Activated CD8-positive, alpha-beta memory T cell treated with anti-CD3 and anti-CD28 coated beads for 1 hour (primary cell): Measurements from ENCODE around the gene VPS18.

ENCODE experiments used
- DNase-seq, 2 donors: peaks; one replicate each; pipeline ENCODE4 v3.0.0-alpha.2; 2020; ENCODE audit warnings: low read depth in 1 of 2; ENCODE audit errors: extremely low read depth in 1 of 2

The VPS18 gene

GRCh38 chr15:40952301-40952900, 58.2 kb downstream of the VPS18 start:
- no peak for DNase-seq

GRCh38 chr15:40952901-40953712, 58.9 kb downstream of the VPS18 start, which contains the start of gene CHAC1:
CHAC1 (plus strand) TSS chr15:40953471; CDS start chr15:40953584, 113 bp downstream.
- peak; percentile 86 to 88 for DNase-seq
